T-helper 1 cell (primary cell): ENCODE data around the gene RABGAP1L.
"Not testable (repeated sequence)": the region's sequence is repeated elsewhere in the genome, so short reads cannot be mapped to it uniquely, and the experiment has no call there.

ENCODE experiments used
- DNase-seq, 5 donors: peaks; one replicate each; pipeline ENCODE4 v3.0.0-alpha.2; 2012 to 2020

The RABGAP1L gene

DNA sequence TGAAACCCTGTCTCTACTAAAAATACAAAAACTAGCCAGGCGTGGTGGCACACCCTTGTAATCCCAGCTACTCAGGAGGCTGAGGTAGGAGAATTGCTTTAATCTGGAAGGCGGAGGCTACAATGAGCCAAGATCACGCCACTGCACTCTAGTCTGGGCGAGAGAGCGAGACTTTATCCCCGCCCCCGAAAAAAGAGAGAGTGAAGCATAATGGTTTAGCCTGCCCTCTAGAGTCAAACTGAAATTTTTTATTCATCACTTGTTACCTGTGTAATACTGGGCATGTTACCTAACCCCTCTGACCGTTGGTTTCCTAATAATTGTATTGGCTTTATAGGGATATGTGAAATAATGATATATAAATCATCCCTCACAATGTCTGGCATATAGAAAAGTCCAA lies 307.3 kb downstream of the RABGAP1L start:
- no peak for DNase-seq

DNA sequence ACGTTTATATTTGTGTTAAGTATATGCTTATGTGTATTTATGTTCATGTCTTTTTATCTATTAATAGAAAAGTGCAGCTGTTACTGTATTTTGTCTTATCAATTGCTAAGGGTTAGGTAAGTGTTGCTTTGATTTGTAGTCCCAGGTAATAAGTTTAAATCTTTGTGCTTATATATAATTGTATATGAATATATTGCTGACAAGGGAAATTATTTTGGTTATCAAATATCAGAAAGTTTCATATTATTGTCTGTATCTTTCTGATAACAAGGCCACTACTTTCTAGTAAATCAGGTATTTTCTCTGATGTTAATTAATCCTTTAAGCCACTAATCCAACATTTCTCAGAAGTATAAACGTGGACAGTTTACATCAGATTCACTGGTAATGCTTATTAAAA lies 309.7 kb downstream of the RABGAP1L start:
- no peak for DNase-seq

DNA sequence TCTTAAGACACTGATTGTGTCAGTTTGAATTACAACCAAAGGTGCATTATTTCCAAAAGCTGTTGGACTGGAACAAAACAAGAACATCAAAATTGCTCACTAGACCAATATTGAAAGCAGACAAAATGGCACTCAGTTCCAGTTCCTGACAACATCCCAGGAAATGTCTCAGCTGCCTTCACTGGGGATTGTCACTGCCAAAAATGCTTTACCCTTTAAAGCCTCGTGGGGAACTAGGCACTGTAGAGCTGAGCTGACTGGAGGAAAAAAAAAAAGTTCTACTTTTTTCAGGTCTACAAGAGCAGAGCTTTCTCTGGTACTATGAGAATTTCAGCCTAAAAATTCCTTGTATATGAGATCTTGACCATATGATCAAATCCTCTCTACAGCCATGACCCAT lies 310.4 kb downstream of the RABGAP1L start:
- DNase-seq, result no peak

DNA sequence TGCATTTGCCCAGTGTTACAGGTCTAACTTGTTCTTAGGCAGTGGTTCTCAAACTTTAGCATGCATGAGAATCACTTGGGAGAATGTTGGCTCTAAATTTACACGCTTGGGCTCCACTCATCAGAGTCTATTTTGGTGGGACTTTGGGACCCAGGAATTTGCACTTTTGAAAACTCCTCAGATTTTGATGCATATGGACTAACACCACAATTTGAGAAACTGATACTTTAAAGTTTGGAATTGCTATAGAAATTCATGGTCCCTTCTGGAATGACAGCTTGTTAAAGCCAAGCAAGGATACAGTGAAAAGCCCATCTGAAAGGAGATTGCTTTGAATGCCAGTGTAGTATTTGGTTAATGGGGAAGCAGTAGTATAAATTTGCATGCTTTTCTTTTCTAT lies 320.0 kb downstream of the RABGAP1L start:
- no peak for DNase-seq

DNA sequence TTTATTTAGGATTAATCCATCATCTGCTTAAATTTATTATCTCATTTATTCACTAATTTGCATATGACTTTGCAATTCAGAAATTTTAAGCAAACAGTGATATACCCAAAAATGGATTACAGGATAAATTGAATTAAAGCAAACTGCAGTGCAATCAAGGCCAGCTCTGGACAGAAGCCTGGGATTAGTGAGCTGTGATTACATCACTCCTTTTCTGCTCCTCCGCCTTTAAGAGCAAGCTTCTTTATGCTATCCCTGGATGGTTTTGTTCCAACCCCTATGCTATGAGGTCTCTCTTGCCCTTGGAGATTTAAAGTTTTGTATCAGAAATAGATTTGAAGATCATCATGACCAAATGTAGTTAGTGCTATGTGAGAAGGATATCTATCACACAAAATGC lies 321.0 kb downstream of the RABGAP1L start:
- no peak for DNase-seq

DNA sequence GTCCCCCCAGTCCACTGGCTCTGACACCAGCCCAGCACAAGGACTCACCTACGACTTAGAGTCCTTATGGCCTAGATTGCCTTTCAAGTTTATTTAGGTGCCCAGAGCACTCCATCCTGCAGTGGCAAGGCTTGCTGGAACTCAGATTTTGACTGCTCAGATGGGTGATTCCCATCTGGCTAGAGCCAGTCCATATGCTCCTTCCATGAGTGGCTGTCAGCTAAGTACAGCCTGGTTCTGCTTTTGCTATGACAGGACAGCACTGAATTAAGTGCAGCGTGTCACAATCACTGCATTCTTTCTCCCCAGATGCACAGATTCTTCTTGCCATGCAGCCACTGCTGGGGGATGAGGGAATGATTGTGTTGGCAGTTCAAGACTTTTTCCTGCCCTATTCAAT lies 332.3 kb downstream of the RABGAP1L start:
- DNase-seq, result no peak

DNA sequence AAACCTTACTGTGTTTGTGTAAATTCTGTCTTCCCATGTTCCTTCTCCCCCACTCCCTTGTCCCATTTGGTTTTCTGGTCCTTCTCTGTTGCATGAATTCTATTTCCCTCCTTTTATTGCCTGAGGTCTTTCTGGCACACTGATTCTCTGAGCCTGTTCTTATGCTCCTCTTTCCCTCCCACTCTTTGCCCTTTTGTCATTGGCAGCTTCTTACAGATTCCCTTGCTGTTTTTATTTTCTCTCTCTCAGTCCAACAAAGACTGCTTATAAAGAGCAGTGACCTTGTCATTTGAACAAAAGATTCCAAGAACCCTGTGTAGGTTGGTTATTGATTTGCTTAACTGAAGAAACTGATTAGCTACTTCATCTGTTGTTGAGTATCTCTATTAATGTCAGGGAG lies 338.2 kb downstream of the RABGAP1L start:
- DNase-seq, result no peak

DNA sequence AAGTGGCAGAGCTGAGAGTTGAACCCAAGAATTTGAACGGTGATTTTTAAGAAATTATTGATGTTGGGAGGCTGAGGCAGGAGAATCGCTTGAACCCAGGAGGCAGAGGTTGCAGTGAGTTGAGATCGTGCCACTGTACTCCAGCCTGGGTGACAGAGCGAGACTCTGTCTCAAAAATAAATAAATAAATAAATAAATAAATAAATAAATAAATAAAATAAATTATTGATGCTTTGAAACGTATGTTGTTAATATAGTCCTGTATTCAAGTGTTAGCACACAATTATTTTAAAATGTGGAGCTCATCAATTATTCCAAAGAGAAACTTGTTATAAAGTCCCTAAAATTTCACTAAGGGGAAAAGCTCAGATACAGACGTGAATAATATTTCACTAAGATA lies 357.4 kb downstream of the RABGAP1L start:
- DNase-seq, result not testable (repeated sequence)

DNA sequence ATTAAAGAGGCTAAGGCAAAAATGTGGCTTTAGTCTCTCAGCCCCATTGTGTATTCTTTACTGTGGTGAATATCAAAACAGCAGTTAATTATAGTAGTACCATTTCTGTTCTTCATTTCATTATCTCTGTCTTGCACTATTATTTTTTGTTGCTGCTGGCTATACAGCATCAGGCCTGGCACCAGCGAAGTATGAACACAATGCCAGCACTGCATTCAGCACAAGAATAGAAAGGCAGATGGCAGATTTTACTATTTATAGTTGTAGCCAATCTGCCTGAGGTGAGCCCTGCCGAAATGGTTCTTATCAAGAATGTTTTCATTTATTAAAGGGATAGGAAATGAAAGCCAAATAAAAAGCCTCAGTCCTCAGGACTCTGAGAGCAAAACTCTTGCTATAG lies 360.5 kb downstream of the RABGAP1L start:
- no peak for DNase-seq

DNA sequence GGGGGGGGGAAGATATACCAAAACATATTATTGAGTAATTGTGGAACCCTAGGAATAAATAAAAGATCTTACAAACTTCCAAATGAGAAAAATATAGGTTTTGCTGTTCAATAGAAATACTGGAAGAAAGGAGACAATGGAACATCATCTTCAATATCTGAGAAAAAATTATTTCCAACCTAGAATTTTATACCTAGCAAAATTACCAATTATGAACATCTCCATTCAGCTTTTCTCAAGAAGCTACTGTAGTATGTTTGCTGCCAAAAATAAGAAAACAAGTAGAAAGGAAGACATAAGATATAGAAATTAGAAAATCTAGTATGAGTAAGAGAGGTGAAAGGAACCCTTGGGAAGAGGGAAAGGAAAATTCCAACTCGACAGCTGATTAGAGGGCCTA lies 372.4 kb downstream of the RABGAP1L start:
- no peak for DNase-seq

DNA sequence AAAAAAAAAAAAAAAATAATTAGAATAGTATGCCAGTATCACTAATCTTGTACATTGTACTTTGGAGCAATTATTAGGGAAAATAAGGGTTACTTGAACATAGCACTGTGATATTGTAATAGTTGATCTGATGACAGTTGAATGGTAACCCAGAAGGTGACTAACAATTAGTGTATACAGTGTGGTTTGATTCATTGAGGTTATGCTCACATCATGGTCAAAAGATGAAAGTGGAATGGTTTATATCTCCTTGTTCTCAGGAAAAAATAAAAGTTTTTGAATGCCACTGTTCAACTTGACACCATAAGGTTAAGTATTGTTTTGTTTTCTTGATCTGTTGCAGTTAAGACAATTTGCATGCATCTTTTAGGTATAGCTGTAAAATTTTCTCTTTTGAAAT lies 375.5 kb downstream of the RABGAP1L start:
- DNase-seq, result no peak

DNA sequence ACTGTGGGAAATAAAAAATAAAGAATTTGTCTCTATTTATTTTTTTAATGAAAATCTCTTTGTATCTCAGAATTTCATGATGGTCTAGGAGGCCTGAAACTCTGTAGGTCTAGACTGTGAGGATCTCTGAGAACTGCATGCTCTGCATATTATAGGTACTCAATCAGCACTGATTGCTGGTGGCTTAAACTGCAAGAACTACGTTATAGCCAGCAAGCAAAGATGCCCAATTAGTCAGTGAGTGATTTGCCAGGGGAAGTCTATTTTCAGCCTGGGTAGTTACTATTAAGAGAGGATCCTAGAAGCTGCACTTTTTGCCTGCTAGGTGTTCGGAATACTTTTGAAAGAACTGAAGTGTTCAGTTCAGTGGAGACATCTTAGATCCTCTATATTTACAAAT lies 375.9 kb downstream of the RABGAP1L start:
- no peak for DNase-seq

DNA sequence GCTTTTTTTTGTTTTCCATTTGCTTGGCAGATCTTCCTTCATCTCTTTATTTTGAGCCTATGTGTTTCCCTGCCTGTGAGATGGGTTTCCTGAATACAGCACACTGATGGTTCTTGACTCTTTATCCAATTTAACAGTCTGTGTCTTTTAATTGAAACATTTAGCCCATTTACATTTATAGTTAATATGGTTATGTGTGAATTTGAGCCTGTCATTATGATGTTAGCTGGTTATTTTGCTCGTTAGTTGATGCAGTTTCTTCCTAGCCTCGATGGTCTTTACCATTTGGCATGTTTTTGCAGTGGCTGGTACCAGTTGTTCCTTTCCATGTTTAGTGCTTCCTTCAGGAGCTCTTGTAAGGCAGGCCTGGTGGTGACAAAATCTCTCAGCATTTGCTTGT lies 384.1 kb downstream of the RABGAP1L start:
- not testable (repeated sequence) for DNase-seq

DNA sequence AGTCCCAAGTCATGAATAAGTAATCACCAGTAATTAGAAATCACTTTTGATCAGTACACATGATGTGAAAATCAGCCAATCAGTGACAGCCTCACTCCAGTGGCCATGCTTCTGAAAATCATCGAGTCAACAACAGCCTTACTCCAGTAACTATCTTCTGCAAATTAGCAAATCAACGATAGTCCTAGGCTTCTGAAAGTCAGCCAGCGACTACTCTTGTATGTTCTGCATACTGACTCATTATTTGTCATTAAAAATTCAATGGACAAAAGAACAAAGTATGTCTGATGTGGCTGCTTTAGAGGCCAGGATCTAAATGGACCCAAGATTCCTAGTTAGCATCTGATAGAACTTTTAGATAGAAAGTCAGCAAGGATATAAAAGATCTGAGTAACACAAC lies 391.0 kb downstream of the RABGAP1L start:
- DNase-seq, result no peak

DNA sequence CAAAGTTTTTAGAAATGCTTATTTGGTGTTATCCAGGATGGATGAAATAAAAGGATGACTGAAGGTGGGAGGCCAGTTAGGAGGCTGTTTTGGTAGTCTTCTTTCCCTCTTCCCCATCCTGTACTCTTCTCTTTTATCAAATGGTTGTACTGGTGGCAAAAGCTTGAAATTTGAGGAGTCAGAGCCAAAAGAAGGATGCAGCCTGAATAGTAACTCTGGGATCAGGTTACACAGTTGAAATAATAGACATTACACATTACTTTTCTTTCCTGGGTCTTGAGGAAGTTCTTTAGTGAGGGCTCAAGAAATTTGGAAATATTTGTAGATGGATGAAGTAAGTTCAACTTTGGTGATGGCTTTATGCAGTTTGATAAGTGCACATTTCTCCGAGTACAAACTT lies 397.1 kb downstream of the RABGAP1L start:
- no peak for DNase-seq

DNA sequence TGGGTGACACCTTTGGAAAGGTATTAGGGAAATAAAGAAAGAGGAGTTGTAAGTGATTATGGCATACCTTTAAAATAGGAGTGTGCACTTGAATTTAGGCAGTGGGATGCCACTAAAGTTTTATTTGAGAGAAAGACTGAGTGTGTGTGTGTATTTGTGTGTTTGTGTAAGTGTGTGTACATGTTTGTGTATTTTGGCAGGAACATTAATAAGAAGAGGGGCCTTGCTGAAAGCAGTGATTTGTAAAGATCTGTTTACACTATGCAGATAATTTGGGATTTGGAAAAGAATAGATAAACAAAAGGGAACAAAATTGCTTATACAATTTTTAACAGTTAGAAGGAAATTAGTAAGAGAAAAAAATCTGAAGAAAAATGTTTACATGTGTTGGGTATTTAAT lies 409.2 kb downstream of the RABGAP1L start:
- no peak for DNase-seq

DNA sequence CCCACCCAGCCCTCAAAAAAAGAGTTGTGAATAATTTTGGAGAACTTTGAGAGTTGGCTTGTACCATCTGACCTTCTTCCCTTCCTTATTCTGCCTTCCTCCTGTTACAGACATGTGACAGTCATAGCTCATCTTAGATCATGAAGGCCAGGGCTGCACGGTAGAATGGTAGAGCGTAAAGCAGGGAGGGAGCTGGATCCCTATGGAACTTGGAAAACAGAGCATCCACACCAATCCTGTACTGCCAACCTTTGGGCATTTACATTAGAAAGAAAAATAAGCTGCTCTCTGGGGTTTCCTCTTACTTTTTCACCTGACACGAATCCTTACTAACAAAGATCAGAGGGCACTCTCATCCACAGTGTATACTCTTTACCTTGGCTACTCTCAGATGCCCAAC lies 409.9 kb downstream of the RABGAP1L start:
- no peak for DNase-seq

DNA sequence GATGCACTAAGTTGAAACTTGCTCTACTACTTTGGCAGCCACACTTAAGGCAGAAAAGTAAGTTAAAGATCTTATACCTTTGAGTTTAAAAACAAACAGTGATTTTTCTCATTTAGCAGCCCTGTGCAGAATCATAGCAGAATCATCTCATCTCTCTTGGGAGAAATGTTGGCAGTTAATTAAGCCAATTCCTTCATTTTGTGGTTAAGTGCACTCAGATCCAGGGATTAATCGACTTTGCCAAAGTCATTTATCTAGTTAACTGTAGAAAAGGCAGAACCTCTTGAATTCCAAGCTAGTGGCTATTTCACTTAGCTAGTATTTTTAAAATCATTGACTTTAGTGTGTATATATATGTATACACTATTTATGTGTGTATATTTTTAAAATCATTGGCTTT lies 413.5 kb downstream of the RABGAP1L start:
- DNase-seq, result no peak

DNA sequence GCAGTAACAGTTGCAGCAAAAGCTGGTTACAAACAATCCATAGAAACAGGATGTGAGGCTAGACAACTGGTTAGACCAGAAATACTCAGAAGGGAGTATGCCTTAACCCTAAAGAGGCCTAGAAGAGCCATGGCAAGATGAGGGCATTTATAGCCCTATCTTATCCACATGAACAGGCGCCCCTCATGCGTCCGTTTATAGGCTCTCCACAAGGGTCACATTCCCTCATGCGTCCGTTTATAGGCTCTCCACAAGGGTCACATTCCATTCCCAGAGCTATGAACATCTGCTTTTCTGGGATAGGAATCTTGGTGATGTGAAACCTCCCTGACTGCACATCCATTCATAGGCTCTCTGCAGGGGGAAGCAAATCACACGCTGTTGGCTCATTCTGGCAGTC lies 416.8 kb downstream of the RABGAP1L start:
- not testable (repeated sequence) for DNase-seq

DNA sequence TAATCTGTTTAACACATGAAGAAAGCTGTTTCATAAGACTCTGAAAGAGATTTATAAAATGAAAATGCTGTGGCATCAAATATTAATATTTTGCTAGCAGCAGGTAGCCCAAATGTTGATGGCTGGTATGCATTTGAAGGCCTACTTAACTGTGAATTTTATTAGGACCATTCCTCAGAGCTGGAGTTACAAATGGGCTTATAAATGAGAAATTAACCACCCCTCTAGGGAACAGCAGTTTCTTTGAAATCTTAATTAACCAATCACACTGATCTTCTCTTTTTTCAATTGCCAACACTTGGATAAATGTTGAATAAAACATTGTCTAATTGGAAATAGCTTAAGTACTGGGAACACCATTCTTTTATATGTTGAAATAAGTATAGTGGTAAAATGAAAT lies 418.4 kb downstream of the RABGAP1L start:
- no peak for DNase-seq

DNA sequence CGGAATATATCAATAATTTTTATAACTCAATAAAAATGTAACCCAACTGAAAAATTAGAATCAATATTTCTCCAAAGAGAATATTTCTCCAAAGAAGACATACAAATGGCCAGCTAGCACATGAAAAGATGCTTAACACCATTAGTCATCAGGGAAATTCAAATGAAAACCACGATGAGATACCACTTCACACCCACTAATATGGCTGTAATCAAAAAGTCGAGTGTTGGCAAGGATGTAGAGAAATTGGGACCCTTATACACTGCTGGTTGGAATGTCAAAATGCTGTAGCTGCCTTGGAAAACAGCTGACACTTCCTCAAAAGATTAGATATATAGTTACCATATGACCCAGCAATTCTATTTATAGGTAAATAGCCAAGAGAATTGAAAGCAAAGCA lies 421.5 kb downstream of the RABGAP1L start:
- DNase-seq, result no peak

DNA sequence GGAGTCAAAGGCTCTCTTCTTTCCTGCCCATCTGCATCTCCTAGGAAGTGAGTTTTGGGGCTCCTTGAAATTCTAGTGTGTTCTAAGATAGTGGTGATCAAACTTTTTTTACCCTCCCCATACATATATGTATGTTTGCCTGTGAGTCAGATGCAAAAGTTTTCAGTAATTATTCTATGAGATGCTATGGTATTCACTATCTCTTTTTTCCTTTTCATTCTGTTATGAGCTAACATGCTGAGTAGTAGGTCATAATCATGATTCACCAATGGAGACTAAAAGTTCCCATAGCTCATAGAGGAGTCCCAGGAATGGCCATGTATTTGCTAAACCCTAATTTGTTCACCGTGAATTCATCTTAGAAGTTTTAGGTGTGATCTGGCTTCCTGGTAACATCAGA lies 424.0 kb downstream of the RABGAP1L start:
- DNase-seq, result no peak

DNA sequence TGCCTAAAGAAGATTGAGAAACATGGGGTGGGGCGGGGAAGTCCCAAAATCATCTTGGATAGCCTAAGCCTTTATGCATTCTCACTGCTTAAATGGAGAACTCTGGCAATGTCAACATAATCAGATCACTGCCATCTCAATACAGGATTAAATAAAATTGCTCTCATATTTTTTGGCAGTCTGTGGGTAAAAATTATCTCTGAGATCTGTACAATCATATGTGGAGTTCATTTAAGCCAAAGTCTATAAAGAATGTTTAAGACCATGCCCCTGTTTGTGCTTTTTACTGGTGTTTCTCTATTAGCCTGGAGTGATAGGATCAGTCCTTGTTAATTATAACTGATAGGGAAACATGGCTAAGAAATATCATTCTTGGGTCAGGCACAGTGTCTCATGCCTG lies 424.8 kb downstream of the RABGAP1L start:
- DNase-seq, result no peak

DNA sequence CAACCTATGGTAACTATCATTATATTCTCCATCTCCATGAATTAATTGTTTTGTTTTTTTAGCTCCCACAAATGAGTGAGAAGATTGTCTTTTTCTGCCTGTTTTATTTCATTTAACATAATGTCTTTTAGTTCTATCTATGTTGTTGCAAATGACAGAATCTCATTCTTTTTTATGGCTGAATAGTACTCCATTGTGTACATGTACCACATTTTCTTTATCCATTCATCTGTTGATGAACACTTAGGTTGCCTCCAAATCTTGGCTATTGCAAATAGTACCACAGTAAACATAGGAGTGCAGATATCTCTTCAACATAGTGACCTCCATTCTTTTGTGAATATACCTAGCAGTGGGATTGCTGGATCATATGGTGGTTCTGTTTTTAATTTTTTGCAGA lies 429.3 kb downstream of the RABGAP1L start:
- not testable (repeated sequence) for DNase-seq

DNA sequence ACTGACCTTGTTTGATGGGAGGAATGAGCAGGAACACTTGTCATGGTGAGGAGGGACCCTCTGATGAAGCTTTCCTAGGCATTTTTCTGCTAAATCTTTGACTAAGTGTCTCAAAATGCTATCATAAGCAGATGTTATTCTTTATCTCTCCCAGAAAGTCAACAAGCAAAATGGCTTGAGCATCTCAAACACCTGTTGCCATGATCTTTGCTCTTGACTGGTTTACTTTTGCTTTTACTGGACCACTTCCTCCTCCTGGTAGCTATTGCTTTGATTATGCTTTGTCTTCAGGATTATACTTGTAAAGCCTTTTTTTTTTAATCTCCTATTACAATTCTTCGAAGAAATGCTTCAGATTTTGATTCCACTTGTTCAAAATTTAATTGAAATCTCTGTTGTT lies 445.9 kb downstream of the RABGAP1L start:
- DNase-seq, result no peak

DNA sequence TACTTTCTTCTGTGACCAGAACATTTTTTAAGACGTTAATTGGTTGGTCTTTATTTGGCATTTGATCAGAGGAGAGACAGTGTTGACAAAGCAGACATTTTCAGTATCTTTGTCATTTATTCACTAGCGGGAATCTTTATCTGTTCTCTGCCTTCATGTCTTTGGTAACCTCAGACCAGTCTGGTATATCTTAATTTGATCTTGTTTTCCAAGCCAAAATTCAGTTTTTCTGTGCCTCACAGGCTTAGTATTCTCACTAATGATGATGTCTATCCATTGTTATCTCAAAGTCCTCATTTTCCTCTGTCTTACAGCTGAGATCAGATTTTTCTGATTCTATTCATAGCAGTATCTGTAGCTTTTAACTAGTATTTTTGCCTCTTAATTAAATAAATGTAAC lies 447.2 kb downstream of the RABGAP1L start:
- no peak for DNase-seq
